NCI-H446 (cell line): ENCODE measurements around the gene AJUBA.
"Not testable (repeated sequence)": the region's sequence is repeated elsewhere in the genome, so short reads cannot be mapped to it uniquely, and the experiment has no call there.

ENCODE experiments used
- DNase-seq, 2 experiments: peaks; one replicate each; lab custom pipeline; 2025; lab: John Stamatoyannopoulos, UW

AJUBA gene

DNA sequence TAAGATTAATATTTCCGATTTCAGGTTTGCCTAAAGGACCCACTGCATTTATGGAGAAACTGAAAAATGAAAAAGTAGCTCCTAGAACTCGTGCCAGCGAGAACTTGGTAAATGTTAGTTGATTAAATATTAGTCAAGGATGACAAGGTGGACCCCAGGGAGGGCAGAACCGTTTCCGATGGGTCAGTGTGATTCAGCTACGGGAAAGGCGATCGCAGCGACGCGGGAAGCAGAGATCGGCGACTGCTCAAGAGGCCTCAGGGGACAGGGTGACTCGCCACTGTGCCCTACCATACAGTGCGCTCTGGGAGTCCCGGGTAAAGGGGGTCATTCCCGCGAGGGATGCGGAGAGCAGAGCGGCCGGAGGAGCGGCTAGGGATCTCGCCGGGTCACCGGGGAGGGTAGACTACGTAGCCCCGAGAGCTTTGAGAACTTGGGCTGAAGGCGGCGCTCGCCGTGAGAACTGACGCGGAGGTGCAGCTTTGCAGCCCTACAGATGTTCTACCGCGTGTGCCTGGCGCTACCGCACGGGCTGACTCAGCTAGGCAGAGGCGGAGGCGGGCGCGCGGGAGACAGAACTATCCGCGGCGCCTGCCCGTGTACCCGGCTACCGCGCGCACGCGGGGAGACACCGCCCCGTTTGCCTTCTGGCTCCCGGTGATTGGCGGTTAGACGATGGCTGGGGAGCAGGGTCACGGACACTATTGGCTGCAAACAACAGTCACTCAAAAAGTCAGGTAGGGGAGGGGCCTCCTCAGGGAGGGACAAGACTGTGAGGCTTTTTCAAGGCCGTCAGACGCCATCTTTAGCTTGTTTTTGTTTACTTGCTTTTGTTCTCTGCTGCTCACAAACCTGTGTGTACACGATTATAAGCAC, 24.4 kb upstream of the AJUBA start:
- DNase-seq, result peak; percentile 98 to 99

DNA sequence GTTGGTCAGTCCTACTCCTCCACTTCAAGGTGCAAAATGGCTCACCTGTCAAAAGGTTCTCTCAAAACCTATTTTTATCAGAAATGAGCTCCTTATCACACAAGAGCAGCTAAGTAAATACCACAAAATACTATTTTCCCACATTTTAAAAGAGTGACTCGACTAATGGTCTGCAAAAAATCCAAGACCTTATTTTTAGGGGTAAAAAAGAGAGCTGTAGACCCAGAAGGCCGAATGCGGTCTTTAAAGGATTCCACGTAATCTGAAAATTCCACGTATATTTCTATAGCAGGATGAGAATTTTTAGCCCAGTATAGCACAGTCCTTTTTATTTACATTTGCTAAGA, 23.8 kb upstream of the AJUBA start:
- DNase-seq, result no peak

DNA sequence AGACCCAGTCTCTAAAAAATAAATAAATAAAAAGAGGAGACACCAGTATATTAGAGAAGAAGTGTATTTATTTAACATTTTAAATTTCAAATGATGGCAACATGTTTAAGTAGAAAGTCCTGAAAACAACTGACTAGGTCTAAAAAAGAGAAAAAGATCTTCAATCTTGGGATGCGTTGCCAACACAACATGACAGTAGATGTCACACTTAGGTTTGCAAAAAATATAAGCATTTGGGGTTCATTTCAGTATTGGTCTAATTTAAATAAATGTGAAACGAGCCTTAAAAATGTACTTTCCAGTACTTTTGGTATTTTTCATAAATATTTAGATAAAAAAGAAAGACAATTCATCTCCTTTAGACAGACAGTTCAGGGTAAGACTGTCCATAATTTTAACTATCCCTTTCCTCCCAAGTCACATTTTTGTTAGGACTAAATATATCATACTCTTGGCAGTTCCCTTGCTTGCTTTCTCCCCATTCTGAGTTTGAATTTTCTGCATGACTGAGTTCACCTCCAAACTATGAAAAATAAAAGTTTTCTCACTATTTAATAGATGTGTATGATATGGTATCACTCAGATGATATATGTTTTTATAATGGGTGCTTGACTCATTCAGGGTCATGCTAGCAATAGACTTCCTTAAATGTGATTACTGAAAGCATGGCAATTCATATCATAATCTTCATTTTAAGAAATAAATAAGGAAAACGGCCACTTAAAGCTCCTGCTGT, 23.3 kb upstream of the AJUBA start:
- DNase-seq, result no peak

DNA sequence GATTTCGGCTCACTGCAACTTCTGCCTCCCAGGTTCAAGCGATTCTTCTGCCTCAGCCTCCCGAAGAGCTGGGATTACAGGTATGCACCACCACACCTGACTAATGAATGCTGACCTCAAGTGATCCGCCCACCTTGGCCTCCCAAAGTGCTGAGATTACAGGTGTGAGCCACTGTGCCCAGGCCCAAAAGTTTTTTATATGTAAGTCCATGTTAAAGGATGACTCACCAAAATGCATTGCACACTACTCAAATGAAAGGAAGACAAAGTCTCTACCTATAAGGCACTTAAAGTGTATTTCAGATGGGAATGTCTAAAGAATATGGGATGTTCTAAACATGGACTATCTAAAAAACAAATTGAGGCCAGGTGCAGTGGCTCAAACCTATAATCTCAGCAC, 21.9 kb upstream of the AJUBA start:
- DNase-seq, result not testable (repeated sequence)

DNA sequence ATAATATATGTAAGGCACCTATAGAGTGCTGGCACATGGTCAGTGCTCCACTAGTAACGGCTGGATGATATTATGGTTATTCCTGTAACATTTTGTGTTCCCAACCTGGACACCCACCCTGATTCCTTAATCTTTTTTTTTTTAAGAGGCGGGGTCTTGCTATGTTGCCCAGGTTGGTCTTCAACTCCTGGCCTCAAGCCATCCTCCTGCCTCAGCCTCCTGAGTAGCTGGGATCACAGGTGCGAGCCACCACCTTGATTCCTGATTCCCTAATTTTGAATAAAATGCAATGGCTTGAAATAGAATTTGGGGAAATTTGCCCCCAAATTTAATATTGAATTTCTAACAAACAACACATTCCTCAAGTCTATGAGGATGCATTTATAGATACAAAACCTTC, 20.2 kb upstream of the AJUBA start:
- no peak for DNase-seq

DNA sequence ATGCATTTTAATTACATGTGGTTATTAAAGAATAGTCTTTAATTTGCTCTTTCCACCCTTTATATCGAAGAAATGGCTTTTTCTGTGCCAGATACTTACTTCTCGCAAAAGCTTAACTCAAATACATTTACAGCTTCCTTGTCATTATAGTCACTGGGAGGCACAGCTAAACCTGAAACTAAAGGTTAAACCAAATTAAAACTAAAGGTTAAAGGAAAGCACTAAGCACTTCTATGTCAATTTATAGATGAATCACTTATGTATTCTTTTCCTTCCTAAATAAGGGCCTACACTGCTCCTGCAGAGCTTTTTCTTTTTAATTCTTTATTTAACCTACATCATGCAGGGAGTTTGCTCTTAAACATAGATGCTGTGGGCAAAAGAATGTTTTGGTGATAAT, 18.5 kb upstream of the AJUBA start:
- DNase-seq, result no peak

DNA sequence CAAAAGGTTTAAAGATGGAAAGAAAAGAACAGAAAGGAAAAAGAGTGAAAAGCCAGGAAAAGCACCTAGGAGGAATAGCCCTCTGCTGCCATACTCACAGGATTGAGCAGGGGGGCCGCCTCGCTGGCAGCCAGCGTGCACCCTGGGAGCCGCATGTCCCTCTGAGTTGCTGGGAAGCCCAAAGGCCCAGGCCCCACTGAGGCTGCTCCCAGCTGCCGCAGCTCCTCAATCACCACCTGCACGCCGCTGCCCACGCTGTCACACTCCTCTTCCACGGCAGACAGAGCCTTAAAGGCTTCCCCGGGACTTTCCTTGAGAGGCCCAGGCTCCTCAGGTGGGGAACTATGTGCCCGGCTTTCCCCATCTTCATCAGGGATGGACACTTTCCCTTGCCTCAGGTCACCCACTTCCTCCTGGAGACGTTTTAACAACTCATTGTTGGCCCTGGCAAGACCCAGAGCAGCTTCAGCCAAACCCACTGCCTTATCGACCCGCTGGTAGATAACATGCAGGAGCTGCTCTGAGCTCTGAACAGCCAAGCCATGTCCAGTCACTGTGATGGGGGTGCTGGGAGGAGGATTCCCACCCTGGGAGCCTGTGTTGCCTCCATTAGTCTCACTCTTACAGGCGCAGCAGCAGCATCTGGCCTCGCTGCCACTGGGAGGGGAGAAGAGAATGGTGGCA, 16.1 kb upstream of the AJUBA start:
- no peak for DNase-seq

DNA sequence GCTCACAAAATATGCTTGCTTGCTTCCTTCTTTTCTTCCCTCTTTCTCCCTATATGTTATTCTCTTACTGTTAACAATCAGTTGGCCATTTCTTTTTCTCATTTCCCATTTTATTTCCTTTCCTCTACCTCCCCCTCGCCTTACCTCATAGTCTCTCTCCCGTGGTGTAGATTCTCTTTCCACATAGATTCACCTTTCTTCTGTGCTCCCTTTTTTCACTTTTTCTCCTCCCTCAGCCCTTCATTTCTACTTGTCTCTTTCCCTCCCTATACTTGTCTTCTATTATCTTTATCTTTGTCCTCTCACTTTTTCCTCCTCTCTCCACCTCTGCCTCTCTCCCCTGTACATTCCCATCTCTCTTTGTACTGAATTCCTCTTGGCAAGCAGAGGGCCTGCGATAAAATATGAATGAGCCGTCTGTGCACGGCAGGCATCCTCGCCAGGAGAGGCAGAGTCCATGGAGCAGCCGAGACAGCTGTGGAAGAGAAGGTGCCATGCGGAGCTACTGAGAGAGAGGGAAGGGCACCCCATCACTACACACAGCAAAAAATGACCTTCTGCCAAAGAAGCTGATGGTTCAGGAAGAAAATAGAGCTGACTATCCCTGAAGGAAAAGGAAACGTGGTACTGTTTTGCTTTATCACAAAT, 15.4 kb upstream of the AJUBA start:
- peak in 1 of 2 experiments; percentile 49 for DNase-seq

DNA sequence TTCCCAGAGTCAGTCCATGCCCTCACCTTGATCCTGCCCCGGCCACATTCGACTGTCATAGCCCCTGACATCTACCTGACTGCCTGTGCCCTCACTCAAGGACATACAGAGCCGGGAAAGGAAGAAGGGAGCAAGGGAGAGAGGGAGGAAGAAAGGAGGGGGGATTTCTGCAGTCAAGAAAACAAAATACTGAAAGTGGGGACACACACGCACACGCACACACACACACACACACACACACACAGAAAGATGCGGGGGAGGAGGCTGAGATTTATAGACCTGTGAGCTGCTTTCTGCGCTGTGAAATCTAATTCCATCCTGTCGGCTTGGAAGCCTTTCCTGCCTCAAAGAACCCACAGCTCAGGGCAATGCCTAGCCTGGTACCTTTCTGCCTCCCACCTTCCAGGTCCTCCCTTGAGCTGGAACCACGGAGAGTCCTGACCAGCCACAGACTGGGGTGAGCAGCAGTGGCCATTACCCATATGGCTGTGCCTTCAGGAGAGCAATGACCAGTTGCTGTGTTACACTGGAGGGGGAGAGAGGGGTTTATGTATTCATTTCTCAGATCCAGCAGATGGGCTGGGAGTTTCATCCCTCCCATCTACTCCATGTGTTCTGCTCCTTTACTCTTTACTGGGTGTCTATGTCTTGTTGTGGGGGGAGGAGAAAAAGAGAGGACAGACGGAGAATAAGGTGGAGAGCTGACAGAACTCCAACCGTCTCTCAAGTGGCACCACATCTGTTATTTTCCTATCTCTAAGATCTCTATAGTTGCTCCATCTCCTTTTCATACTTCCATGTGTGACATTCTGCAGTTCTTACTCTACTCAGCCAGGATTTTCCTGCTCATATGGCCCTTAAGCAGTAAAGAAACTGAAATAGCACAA, 14.7 kb upstream of the AJUBA start:
- peak in 1 of 2 experiments; percentile 42 for DNase-seq

DNA sequence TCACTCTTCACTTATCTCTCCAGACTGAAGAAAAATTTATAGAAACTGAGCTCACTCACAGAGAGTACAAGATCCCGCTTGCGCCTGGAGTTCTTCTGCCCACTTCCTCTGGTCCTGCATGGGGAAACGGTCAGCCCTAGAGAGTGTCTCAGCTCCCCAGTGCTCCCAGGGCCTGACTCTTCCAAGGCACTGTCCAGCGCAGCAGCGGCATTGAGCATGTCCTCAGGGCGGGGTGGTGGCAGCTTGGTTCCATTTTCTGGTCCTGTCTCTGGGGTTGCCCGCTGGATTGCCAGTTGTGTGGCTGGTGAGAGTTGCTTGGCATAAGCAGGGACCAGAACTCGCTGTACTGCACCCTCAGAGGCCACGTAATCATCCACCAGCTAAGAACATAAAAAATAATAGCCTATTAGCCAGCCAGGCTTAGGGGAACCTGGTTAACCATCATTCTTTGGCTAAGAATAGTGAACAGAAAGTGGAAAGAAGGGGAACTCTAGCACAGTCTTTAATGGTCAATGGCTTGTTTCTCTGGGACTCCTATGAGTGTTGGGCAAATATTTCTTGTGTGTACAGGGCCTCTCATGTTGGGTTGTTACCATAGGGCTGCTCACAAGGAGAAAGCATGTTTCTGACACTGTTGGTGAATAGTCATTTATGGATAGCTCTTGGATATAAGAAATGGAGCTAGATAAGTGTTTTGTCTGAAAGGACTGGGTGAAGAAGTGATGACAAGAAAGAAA, 13.7 kb upstream of the AJUBA start:
- DNase-seq, result no peak

DNA sequence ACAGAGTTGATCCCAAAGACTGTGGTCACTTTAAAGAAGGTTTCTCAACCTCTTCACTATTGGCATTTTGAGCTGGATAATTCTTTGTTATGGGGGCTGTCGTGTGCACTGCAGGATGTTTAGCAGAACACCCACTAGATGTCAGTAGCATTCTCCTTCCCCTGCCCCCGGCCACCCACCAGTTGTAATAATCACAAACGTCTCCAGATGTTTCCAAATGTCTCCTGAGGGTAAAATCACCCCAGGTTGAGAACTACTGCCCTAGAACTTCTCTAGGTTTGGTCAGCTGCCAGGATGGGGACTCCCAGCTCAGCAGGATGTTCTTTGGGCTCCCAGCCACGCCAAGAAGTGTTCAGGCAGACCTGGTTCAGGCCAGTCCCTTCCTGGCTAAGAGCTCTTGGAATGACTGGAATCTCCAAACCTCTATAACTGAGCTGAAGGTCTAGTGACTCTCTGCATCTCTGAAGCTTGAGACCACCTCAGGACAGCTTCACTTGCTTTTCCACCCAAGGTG, 12.5 kb upstream of the AJUBA start:
- peak in 1 of 2 experiments; percentile 57 for DNase-seq

DNA sequence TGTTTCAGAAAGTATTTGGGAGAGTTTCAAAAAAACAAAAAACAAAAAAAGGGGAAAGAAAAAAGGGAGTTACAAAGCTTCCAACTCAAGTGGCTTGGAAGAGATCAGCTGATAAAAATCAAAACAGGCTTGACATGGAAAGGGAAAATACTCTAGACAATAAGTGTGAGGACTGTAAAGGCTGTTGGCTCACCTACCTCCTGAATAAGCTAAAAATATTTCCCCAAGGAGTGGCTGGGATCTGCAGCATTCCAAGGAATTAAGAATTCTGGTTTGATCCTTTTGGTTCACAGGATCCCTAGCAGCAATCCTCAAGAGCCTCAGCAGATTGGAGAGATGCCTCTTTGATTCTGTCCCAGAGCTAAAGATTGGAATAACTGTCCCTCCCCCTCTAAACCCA, 11.2 kb upstream of the AJUBA start:
- DNase-seq, result no peak

DNA sequence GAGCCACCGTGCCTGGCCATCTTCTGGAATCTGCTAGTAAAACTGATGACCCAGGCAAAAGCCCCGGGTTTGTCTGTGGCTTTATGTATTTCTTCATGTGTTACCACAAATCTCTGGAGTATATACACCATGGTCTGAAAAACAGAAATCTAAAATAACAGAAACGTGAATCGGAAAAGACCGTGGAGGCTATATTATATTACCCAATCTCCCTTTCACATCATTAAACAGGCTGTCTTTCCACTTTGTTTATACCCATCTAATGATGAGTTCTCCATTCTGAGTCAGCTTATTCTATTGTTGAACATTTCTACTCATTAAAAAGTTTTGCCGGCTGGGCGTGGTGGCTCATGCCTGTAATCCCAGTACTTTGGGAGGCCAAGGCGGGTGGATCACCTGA, 9.5 kb upstream of the AJUBA start:
- DNase-seq, result no peak

DNA sequence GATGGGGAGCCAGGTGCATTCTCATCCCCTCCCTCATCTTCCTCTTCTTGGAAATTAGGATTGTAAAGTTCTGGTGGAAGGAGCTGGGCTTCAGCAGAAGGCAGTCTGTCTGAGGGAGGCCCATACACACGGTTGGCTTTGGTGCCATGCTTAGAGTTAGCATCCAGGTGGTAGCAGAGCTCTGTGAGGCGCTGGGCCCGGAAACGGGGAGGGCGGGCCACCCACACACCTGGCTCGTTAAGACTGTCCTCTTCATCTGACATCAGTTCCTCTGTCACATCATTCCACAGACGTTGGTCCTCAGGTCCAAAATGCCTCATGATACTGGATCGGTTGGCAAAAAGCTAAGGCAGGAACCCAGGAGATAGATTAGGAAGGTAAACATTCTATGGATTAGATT, 4.9 kb upstream of the AJUBA start:
- no peak for DNase-seq

DNA sequence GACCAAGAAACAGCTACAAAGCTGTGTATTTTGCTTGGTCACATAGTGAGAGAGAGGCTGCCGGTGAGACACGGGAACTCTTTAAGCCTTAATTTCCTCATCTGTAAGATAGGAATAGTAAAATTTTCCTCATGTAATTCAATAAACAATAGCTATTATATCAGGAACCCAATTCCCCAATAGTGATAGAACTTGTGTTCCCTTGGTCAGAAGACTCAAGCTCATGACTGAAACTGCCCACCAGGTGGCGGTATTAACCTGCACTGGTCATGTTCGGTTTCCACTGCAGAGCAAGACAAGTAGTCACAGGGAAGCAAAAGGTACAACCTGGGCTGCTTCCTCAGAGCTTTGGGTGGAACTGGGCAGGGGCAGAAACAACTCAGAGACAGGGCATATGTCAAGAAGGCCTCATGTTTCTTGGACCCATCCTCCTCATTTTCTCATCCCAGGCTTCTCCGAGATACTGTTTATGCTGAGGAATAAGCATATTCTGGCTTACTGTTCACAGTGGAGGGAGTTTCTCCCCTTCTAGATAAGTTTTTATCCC, 4.2 kb upstream of the AJUBA start:
- peak; percentile 73 to 93 for DNase-seq

DNA sequence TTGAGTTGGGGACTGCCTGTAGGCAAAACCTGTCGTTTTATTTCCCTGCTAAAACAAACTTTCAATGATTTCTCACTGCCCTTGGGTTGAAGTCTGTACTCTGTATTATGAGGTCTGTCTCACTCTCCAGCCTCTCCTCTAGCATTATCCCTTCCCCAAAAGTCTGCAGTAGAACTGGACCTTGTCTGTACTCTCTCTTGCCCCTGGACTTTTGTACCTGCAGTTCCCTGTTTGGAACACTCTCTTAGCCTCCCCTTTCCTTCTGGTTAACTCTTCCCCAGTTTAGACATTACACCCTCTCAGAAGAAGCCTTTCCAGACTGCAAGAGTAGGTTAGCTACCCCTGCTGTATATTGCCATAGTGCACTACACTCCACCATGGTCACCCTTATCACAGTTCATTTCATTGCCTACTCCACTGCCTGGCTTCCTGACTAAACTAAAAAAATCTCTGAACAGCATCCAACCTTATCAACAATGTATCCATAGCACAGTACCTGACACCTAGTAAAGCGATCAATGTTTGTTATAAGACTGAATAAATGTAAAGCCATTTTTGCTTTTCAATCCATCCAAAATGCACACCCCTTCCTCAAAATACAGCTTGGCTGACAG, 3.6 kb upstream of the AJUBA start:
- no peak for DNase-seq

DNA sequence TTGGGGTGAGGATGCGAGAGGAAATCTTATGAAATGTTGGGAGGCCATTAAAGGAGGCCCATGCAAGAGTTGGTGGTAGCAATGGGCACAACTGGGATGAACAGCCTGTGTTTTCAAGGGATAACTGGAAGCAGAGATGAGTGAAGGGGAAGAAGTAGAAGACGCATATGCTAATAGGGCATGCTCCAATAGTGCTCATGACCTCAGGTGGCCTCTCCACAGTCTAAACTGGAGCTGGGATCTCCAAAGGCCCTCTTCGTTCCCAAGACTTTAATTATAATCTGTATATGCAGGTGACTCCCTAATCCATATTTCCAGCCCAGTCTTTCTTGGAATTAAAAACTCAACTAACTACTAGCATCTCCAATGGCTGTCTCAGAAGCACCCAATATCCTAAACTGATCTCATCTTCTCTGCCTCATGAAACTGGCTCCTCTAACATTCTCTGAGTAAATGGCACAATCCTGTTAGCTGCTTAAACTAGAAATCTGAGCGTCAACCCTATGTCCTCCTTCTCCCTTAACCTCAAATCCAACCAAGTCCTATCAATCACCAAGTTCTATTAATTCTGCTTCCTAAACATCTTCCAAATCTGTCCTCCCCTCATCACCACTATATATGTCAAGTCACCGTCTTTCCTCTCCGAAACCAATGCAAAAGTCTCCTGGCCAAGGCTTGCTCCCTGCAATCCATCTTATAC, 2.8 kb upstream of the AJUBA start:
- DNase-seq, result no peak

DNA sequence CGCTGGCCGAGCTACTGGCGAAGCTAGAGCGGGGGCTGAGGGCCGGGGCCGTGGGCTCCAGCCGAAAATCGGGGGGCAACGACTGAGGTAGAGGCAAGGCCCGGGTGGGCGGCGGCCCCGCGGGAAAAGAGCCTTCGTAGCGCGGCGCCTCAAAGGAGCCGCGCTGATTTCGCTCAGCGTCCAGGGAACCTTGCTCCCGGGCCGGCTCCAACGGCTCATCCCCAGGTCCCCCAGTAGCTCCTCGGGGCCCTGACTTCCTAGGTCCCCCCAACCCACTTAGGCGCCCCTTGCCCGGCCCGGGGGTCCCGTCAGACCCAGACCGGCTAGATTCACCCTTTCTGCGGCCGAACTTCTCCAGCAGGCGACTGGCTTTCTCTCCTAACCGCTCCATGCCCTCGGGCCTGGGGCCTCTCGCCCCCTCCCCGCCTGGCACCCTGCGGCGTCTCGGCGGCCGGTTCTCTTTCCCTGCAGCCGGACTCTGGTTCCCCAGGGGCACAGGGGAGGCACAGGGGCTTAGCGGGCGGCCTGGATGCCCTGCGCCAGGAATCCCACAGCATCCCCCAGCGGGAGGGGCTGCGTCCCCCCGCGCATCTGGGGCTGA, 375 bp downstream of the AJUBA start:
- DNase-seq, result no peak
